Glomerular visceral epithelial cell (primary cell): ENCODE data around the gene ARID2.

Source experiments
- DNase-seq: peaks from one replicate; pipeline ENCODE4 v3.0.0-alpha.2; 2016; ENCODE audit errors: extremely low spot score

Gene ARID2

DNA sequence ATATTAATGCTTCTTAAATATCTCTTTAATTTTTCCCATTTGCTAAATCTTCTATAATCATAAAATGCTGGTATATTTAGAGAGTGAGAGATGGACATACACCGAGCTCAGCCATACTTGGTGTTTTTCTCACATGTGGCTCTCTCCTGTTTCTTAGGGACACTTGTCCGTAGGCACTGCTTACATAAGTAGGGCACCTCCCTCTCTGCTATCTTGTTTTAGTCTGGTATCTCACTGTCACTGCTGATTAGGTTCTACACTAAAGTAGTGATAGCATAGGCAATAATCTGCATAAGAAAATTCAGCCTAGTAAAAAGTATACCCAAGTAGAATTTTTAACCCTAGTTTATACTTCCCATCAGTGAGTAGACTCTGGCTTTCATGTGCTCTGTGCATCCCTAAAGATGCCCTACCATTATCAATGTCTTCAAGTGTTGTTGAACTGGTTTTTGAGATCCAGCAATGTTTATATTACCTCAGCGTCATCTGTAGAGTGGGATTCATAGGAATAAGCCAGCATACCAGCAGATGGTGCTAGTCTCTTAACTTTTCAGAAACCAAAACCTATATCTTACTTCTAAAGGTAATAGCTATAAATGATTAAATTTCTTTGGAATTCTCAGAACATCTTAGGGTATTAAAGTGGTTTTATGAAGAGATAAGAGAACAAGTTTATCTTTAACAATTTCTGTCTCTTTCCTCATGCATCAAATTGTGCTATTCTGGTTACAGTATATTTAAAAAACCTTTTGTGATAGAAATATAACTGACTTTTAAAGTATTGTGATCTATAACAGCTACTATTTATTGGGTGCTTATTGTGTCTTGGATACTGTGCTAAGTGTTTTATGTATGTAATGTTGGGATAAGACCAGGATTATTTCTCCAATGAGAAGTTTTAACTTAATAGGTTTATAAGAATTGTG, 32.9 kb downstream of the ARID2 start:
- peak; percentile 47 for DNase-seq

DNA sequence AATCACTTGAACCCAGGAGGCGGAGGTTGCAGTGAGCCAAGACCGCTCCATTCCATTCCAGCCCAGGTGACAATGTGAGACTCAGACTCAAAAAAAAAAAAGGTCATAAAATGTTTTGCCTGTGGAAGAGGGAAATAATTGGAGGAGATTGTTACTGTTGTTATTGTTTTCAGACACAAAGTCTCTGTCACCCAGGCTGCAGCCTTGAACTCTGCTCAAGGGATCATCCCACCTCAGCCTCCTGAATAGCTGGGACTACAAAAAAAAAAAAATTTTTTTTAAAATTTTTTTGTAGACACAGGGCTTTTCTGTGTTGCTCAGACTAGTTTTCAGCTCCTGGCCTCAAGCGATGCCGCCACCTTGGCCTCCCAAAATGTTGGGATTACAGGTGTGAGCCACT, 33.9 kb downstream of the ARID2 start:
- DNase-seq: no peak

DNA sequence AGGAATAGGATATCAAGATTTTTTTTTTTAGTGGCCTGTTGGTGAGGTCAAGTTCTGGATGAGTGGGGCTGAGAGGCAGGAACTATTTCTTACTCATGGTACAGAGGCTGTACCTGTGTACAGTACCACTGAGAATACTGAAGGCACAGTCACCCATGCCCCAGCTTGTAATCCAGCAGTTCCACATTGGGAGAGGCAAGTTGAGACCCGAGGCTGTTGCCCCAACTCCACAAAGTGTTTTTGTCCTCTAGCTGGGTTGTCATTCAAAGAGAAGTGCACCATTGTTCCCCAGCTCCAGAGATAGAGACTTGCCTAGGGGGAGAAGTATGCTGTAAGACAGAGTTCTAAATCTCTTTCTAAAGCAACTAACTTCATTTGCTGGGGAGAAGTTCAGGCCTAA, 38.7 kb downstream of the ARID2 start:
- no peak for DNase-seq

DNA sequence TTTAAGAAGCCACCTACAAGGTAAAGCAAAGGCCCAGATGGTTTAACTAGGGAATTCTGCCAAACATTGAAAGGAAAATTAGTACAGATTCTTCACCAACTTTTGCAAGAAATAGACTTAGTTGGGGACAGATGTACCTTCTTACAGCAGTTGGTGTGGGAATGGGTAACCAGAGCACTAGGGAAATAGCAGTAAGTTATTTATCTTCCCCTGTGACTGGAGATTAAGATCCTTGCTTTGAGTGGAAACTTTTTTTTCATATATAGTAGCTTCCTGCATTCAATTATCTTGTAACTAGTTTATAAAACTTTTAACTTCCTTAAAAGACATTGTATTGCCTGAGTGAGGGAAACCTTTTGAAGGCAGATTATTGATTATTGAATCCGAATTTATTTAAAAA, 44.2 kb downstream of the ARID2 start:
- DNase-seq: no peak

DNA sequence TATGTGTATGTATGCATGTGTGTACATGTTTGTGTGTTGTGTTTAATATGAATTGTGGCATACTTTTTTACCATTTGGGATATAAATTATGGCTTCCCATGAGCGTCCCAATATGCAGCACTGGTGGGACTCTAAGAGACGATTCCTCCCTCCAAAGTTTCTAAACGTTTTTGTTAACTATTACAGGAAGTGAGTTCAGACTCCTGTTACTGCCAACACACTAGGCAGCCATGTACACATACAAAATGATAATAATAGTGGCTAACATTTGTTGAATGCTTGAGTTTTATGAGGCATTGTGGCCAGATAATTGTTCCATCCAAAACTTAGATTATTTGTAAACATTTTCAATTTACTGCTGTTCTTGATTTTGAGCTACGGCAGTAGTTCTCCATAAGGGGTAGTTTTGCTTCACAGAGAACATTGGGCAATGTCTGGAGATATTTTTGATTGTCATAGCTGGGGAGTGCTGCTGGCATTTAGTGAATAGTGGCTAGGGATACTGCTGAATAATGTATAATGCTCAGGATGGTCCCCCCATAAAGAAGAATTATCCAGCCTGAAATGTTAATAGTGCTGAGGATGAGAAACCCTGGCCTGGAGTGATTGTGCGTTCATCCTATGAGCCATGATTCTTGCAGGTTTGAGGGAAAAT, 45.1 kb downstream of the ARID2 start:
- DNase-seq: no peak

DNA sequence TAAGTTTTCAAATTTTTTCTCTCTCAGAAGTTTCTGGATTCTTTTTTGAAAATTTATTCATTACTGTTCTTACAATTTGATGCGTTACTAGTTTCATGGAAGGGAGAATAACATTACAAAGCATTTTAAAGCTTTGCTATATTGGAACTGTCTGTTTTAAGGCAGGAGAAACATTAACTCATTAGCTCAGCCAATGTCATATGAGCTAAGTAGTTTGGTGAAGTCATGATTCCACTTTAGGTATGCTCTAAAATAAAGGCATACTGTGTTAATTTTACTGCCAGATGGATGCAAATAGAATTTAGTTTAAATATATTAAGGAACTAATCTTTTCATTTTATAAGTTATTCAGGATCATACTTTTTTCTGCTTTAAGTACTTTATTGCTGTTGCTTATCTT, 46.0 kb downstream of the ARID2 start:
- DNase-seq: no peak

DNA sequence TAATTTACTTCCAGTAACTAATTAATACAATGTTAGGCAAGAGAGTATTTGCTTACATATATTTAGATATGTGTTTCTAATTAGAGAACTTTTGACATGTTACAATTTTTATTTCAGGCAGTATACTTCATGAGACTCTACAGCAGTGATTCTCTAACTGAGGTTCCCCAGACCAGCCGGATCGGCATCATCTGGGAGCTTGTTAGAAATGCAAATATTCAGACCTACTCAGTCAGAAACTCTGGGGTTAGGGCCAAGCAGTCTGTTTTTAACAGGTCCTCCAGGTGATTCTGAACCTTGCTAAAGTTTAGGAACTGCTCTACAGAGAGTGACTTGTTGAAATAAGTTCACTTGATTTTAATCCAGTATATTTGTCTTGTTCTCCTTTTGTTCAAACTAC, 46.5 kb downstream of the ARID2 start:
- DNase-seq: no peak

DNA sequence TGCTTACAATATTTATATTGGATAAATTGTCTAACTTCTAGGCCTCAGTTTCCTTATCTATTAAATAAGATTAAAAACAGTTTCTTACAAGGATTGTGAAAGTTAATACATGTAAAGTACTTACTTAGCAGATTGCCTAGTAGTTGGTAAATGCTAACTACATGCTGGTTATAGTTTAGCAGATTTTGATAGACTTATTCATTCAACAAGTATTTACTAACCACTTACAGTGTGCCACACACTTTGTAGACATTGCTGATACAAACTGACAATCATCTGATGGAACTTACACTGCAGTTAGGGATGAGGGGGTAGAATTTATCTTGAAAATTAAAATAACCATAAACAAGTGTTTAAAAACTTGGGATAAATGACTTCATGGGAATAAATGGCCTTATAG, 50.4 kb downstream of the ARID2 start:
- DNase-seq: no peak

DNA sequence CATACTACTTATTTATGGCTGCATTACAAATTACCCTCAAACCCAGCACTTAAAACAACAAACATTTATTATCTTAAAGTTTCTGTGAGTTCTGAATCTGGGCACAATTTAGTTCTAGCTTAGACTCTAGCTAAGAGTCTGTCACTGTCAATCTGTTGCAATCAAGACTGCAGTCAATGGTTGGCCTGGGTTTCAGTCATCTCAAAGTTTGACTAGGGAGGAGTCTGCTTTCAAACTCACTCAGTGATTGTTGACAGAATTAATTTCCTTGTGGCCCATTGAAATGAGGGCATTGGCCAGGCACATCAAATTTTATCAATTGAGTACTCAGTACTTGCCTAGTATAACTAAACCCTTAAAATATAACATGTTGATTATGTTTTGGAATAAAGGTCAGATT, 51.6 kb downstream of the ARID2 start:
- DNase-seq: no peak

DNA sequence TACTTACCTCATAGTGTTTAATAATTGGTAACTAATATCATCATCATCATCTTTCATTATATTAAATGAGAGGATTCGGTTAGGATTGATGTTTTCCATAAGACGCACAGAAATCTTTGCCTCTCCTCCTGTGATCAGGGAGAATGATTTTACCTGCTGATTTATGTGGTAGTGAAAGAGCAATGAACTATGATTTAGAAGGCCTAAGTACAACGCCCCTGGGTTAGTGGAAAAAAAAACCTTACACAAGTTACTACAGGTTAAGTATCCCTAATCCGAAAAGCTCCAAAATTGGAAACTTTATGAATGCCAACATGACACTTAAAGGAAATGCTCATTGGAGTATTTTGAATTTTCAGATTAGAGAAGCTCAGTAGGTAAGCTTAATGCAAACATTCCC, 55.8 kb downstream of the ARID2 start:
- no peak for DNase-seq

DNA sequence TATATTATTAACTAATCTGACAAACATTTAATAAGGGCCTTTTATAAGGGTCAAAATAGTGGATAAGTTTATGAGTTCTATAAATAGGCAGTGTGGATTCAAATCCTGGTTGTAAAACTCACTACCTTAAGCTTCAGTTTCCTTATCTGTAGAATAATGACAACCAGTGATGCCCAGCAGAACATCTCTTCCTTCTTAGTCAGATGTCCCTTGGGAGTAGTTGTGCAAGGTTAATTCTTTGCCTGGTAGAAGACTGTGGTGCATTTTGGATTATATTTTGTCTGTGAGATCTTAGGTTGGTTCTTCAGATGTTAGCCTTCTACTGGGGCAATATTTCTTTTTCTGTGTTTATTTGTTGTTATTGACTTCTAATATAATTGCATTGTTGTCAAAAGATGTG, 59.5 kb downstream of the ARID2 start:
- DNase-seq: no peak

DNA sequence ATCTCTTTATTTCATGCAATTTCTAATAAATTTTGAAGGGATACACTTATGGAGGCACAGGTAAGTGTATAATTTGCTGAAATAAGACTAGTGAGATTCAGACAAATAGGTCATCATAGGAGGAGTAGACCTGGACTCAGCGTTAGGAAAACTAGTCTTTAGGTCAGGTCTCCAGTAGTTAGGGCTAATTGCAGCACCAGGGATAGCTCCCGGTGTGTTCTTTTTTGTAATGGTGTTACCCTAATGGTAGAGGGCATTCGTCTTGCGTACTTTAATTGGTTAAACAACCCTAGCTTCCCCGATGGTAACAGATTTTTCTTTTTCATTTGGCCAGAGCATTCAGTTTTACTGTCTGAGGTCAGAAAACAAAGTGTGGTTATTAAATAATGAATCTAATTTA, 64.9 kb downstream of the ARID2 start:
- no peak for DNase-seq

DNA sequence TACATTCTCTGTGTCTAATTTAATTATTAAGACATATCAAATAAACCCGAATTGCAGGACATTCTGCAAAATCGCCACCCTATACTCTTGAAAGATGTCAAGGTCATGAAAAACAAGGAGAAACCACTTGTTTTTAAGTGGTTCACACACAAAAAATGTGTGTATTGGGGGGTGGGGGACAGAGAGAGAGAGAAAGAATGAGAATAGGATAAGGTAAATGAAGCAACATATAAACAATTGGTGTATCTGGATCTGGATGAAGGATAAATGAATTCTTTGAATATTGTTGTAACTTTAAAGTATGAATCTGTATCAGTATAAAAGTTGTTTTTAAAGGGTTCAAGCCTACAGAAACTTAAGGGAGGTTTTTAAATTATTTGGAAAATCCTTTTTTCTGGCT, 72.1 kb downstream of the ARID2 start:
- DNase-seq: no peak

DNA sequence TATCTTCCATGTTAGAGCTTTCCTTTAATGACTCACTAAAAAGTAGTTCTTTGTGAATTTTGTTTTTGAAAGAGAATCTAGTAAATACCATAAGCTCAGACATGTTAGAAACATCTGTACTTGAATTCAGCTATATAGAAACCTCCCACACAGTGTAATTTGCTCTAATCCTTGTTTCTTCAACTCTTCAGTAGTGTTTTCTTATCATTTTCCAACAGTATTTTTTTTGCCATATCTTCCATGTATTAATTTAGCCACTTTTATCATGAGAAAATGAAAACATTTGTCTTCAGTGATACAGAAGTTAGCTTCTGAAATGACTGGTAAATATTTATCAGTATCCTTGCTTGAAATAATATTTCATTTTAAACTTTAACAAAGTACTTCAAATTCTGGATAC, 73.6 kb downstream of the ARID2 start:
- no peak for DNase-seq

DNA sequence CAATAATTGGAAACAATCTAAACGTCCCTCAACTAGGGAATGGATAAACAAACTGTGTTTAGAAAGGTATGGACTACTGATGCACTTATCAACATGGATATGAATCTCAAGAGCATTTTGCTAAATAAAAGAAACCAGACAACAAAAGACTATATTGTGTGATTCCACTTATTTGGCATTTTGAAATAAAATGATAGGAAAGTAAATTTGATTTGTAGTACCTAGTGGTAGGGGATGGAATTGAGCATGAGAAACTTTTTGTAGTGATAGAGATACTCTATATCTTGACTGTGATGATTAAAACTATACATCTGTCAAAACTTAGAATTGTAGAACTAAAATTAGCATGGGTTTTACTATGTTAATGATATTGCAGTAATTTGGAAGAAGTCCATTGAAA, 87.1 kb downstream of the ARID2 start:
- DNase-seq: no peak

DNA sequence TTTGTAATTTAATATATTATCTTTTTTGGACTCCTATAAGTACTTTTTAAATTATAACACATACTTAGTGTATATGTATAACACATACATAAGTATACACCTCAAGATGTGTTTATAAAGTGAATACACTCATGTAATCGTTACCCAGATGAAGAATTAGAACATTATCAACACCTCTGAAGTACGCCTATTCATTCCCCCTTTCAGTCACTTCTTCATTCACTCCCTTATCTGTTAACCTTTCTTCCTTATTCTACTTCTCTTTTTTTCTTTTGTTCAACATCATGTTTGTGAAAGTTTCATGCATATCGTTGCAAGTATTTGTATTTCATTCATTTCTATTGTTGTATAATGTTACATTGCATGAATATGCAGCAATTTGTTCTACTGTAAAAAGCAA, 98.5 kb downstream of the ARID2 start:
- no peak for DNase-seq

DNA sequence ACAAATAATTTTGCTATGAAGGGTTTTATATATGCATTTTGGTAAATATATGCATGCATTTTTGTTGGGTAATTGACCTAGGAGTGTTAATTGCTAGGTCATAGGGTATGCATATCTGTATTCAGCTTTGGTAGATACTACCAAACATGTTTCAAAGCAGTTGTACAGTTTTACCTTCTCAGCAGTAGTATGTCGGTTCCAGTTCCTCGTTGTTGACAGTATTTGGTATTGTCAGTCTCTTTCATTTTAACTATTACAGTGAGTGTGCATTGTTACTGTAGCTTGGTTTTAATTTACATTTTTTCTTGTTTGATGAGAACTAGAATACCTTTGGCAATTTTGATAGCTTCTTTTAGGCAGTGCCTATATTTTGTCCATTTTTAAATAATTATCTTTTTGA, 98.9 kb downstream of the ARID2 start:
- DNase-seq: no peak

DNA sequence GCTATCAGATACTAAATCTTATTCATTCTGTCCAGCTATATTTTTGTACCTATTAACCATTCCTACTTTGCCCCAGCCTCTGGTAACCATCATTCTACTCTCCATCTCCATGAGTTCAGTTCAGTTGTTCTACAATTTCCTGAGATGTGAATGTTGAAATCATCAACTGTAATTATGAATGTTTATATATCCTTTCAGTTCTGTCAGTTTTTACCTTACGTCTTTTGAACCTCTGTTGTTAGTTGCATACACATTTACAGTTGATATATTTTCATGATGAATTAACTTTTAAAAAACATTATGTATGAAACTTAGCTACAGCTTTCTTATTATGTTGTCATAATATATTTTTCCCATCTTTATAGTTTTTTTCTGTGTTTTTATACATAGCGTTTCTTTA, 102.1 kb downstream of the ARID2 start:
- no peak for DNase-seq

DNA sequence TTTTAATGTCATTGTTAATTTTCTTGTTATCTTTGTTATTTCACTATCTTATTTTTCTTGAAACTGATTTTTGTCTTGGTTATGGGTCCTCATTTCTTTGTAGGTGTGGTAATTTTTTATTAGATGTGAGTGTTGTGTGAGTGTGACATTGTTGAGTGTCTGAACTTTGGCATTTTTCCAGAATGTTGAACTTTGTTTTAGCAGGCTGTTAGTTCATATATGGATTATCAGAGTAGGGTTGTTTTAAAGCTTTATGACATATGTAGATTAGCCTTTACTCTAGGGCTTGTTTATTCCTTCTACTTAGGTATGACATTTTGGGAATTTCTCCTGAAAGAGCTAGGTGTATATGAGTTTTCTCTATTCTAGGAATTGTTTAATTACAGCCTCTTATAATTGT, 103.9 kb downstream of the ARID2 start:
- DNase-seq: no peak

DNA sequence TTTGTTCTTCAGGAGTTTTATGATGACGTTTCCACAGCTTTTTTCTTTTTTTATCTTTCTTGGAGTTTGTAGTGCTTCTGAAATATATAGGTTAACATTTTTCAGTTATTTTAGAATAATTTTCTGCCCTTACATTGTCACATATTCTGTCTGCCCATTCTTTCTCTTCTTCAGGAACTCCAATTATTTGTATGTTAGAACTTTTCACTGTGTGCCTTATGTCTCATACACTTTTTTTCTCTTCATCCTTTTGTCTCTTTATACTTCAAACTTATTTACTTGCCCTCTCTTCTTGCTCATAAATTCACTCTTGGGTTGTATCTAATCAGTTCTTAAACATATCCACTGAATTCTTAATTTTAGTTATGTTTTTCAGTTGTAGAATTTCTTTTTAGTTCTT, 105.3 kb downstream of the ARID2 start:
- no peak for DNase-seq

DNA sequence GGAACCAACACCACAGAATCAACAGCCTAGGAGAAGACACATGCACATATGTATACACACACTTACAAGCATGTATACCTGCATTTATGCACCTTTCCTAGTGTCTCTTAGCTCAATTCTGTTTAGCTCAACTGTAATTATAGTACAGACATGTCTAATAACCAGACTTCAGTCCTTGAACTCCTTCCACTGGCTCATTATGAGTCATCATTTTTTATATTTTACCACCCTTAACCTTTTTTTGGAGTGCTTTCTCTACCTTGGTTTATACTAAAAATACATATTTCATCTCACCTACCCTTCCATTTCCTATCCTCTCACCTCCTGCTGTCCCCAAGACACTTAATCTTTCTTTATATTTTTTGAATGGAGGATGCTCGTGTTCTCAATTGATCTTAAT, 110.4 kb downstream of the ARID2 start:
- DNase-seq: no peak

DNA sequence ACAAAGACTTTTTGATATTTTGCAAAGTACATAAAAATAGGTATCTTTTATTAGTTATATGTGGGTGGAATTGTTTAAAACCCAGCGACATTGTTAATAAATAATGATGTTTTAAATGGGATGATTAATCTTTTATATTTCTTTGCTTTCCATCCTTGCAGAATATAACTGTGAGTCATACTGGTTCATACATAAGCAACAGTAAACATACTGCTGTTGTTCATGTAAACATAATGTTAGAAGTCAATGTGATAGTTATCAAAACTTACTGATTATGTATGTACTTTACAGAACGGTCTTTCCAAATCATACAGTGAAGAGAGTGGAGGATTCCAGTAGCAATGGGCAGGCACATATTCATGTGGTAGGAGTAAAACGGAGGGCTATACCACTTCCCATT, 119.8 kb downstream of the ARID2 start:
- DNase-seq: no peak

DNA sequence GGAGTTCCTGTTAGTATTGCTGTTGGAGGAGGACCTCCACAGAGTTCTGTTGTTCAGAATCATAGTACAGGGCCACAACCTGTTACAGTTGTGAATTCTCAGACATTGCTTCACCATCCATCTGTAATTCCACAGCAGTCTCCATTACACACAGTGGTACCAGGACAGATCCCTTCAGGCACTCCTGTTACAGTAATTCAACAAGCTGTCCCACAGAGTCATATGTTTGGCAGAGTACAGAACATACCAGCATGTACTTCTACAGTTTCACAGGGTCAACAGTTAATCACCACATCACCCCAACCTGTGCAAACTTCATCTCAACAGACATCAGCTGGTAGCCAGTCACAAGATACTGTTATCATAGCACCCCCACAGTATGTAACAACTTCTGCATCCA, 120.8 kb downstream of the ARID2 start:
- DNase-seq: no peak

DNA sequence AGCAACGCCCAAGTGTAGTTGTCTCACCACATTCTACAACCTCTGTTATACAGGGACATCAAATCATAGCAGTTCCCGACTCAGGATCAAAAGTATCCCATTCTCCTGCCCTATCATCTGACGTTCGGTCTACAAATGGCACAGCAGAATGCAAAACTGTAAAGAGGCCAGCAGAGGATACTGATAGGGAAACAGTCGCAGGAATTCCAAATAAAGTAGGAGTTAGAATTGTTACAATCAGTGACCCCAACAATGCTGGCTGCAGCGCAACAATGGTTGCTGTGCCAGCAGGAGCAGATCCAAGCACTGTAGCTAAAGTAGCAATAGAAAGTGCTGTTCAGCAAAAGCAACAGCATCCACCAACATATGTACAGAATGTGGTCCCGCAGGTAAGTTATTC, 123.0 kb downstream of the ARID2 start:
- no peak for DNase-seq
